ENCODE measurements around the gene DCDC2.
A peak's percentile ranks its signal among the peaks of the same experiment; 100 is the strongest.
"Not testable (repeated sequence)": the region's sequence is repeated elsewhere in the genome, so short reads cannot be mapped to it uniquely, and the experiment has no call there.

Gene DCDC2

GRCh38 chr6:24322924-24323323 is 34.9 kb downstream of the DCDC2 start:
- no peaks in the 10 kb centered on the region for H3K9me3 Mint-ChIP-seq
- H3K4me3 Mint-ChIP-seq: no peak overlapping the region
- H3K27ac Mint-ChIP-seq: no peak overlapping the region
- H3K36me3 Mint-ChIP-seq (ENCODE audit: low read depth): no peaks in the 10 kb centered on the region
- H3K4me1 Mint-ChIP-seq (ENCODE audit: low read depth): no peaks in the 10 kb centered on the region
- H3K27me3 Mint-ChIP-seq: peaks cover 28% of the 10 kb centered on the region

- not testable (repeated sequence) for H3K4me3 Mint-ChIP-seq; H3K4me1 Mint-ChIP-seq (ENCODE audit: low read depth); H3K36me3 Mint-ChIP-seq (ENCODE audit: low read depth); H3K27ac Mint-ChIP-seq; H3K9me3 Mint-ChIP-seq
- peaks cover 28% of the 10 kb centered on the region for H3K27me3 Mint-ChIP-seq
Measured at GRCh38 chr6:24322446-24322845, 35.4 kb downstream of the DCDC2 start.

- Mint-ChIP-seq H3K4me3 (no peak overlapping the region), H3K27me3 (peaks cover 28% of the 10 kb centered on the region), H3K9me3 (no peaks in the 10 kb centered on the region), H3K4me1 (ENCODE audit: low read depth) (no peaks in the 10 kb centered on the region), H3K27ac (no peak overlapping the region), H3K36me3 (ENCODE audit: low read depth) (no peaks in the 10 kb centered on the region)
Measured at GRCh38 chr6:24321538-24322162, 36.2 kb downstream of the DCDC2 start.

- Mint-ChIP-seq H3K36me3 (ENCODE audit: low read depth) (no peaks in the 10 kb centered on the region), H3K27ac (no peak overlapping the region), H3K27me3 (peaks cover 28% of the 10 kb centered on the region), H3K4me3 (no peak overlapping the region), H3K9me3 (peaks cover 11% of the 10 kb centered on the region), H3K4me1 (ENCODE audit: low read depth) (no peaks in the 10 kb centered on the region)
Measured at GRCh38 chr6:24313251-24314141, 44.4 kb downstream of the DCDC2 start.

- Mint-ChIP-seq H3K27me3 (peaks cover 31% of the 10 kb centered on the region), H3K9me3 (peaks cover 11% of the 10 kb centered on the region)
- not testable (repeated sequence) for H3K4me1 Mint-ChIP-seq (ENCODE audit: low read depth); H3K4me3 Mint-ChIP-seq; H3K27ac Mint-ChIP-seq; H3K36me3 Mint-ChIP-seq (ENCODE audit: low read depth)
Measured at GRCh38 chr6:24311775-24312174, 46.1 kb downstream of the DCDC2 start.

- H3K36me3 Mint-ChIP-seq (ENCODE audit: low read depth): no peaks in the 10 kb centered on the region
- peaks cover 11% of the 10 kb centered on the region for H3K9me3 Mint-ChIP-seq
- no peak overlapping the region for H3K27ac Mint-ChIP-seq
- no peak overlapping the region for H3K4me3 Mint-ChIP-seq
- peaks cover 15% of the 10 kb centered on the region for H3K27me3 Mint-ChIP-seq
- H3K4me1 Mint-ChIP-seq (ENCODE audit: low read depth): no peaks in the 10 kb centered on the region
Measured at GRCh38 chr6:24307881-24308280, 50.0 kb downstream of the DCDC2 start.

- Mint-ChIP-seq H3K27me3 (peaks cover 12% of the 10 kb centered on the region), H3K4me3 (no peak overlapping the region), H3K36me3 (ENCODE audit: low read depth) (no peaks in the 10 kb centered on the region), H3K9me3 (peaks cover 9% of the 10 kb centered on the region), H3K4me1 (ENCODE audit: low read depth) (no peaks in the 10 kb centered on the region), H3K27ac (no peak overlapping the region)
Measured at GRCh38 chr6:24306936-24307335, 50.9 kb downstream of the DCDC2 start.

- Mint-ChIP-seq H3K27ac (no peak overlapping the region), H3K4me3 (no peak overlapping the region), H3K4me1 (ENCODE audit: low read depth) (no peaks in the 10 kb centered on the region), H3K9me3 (peaks cover 4% of the 10 kb centered on the region), H3K36me3 (ENCODE audit: low read depth) (no peaks in the 10 kb centered on the region), H3K27me3 (peaks cover 12% of the 10 kb centered on the region)
Measured at GRCh38 chr6:24306038-24306437, 51.8 kb downstream of the DCDC2 start.

GRCh38 chr6:24296944-24297343 is 60.9 kb downstream of the DCDC2 start:
- H3K4me3 Mint-ChIP-seq: no peak overlapping the region
- peaks cover 15% of the 10 kb centered on the region for H3K9me3 Mint-ChIP-seq
- no peaks in the 10 kb centered on the region for H3K4me1 Mint-ChIP-seq (ENCODE audit: low read depth)

GRCh38 chr6:24293852-24294251 is 64.0 kb downstream of the DCDC2 start:
- peaks cover 18% of the 10 kb centered on the region for H3K27me3 Mint-ChIP-seq
- H3K27ac Mint-ChIP-seq; H3K4me3 Mint-ChIP-seq; H3K4me1 Mint-ChIP-seq (ENCODE audit: low read depth); H3K36me3 Mint-ChIP-seq (ENCODE audit: low read depth): not testable (repeated sequence)
- H3K9me3 Mint-ChIP-seq: peaks cover 15% of the 10 kb centered on the region

More at GRCh38 chr6:24296944-24297343, 60.9 kb downstream of the DCDC2 start:
- H3K36me3 Mint-ChIP-seq (ENCODE audit: low read depth): no peaks in the 10 kb centered on the region
- H3K27me3 Mint-ChIP-seq: peaks cover 18% of the 10 kb centered on the region
- no peak overlapping the region for H3K27ac Mint-ChIP-seq

GRCh38 chr6:24287239-24287638 is 70.6 kb downstream of the DCDC2 start:
- no peaks in the 10 kb centered on the region for H3K36me3 Mint-ChIP-seq (ENCODE audit: low read depth)
- H3K27me3 Mint-ChIP-seq: no peaks in the 10 kb centered on the region
- no peaks in the 10 kb centered on the region for H3K9me3 Mint-ChIP-seq
- H3K4me1 Mint-ChIP-seq (ENCODE audit: low read depth): no peaks in the 10 kb centered on the region
- H3K4me3 Mint-ChIP-seq: no peak overlapping the region
- H3K27ac Mint-ChIP-seq: no peak overlapping the region

- no peaks in the 10 kb centered on the region for H3K9me3 Mint-ChIP-seq
- no peak overlapping the region for H3K4me3 Mint-ChIP-seq
- no peaks in the 10 kb centered on the region for H3K4me1 Mint-ChIP-seq (ENCODE audit: low read depth)
Measured at GRCh38 chr6:24284006-24284405, 73.9 kb downstream of the DCDC2 start.

GRCh38 chr6:24283043-24283985 is 74.5 kb downstream of the DCDC2 start:
- no peaks in the 10 kb centered on the region for H3K36me3 Mint-ChIP-seq (ENCODE audit: low read depth)
- H3K27me3 Mint-ChIP-seq: peaks cover 5% of the 10 kb centered on the region
- peak overlapping the region; percentile 30 for H3K4me3 Mint-ChIP-seq
- no peaks in the 10 kb centered on the region for H3K9me3 Mint-ChIP-seq
- no peaks in the 10 kb centered on the region for H3K4me1 Mint-ChIP-seq (ENCODE audit: low read depth)
- no peak overlapping the region for H3K27ac Mint-ChIP-seq

More at GRCh38 chr6:24284006-24284405, 73.9 kb downstream of the DCDC2 start:
- H3K36me3 Mint-ChIP-seq (ENCODE audit: low read depth): no peaks in the 10 kb centered on the region
- H3K27ac Mint-ChIP-seq: no peak overlapping the region
- H3K27me3 Mint-ChIP-seq: peaks cover 5% of the 10 kb centered on the region

- Mint-ChIP-seq H3K4me1 (ENCODE audit: low read depth) (no peaks in the 10 kb centered on the region), H3K4me3 (no peak overlapping the region), H3K9me3 (no peaks in the 10 kb centered on the region), H3K27ac (no peak overlapping the region), H3K27me3 (peaks cover 12% of the 10 kb centered on the region), H3K36me3 (ENCODE audit: low read depth) (no peaks in the 10 kb centered on the region)
Measured at GRCh38 chr6:24274441-24275083, 83.3 kb downstream of the DCDC2 start.
